ENCODE results near the gene POM121C.
"Not testable (repeated sequence)": the region's sequence is repeated elsewhere in the genome, so short reads cannot be mapped to it uniquely, and the experiment has no call there.

Gene POM121C

GRCh38 chr7:75423481-75423880, 62.6 kb downstream of the POM121C start:
- DNase-seq (ENCODE audit: low spot score): not testable (repeated sequence)

GRCh38 chr7:75421798-75422710, 64.0 kb downstream of the POM121C start:
- not testable (repeated sequence) for DNase-seq (ENCODE audit: low spot score)

- DNase-seq (ENCODE audit: low spot score): not testable (repeated sequence)
These were observed 65.9 kb downstream of the POM121C start for GRCh38 chr7:75420152-75420551.

GRCh38 chr7:75419693-75420092, 66.4 kb downstream of the POM121C start:
- DNase-seq (ENCODE audit: low spot score): not testable (repeated sequence)

- DNase-seq (ENCODE audit: low spot score): not testable (repeated sequence)
These were observed 66.9 kb downstream of the POM121C start for GRCh38 chr7:75419210-75419609.

GRCh38 chr7:75418292-75418858, 67.7 kb downstream of the POM121C start:
- not testable (repeated sequence) for DNase-seq (ENCODE audit: low spot score)

- not testable (repeated sequence) for DNase-seq (ENCODE audit: low spot score)
These were observed 69.3 kb downstream of the POM121C start for GRCh38 chr7:75416787-75417186.

GRCh38 chr7:75415829-75416373, 70.2 kb downstream of the POM121C start:
- DNase-seq (ENCODE audit: low spot score): not testable (repeated sequence)

- not testable (repeated sequence) for DNase-seq (ENCODE audit: low spot score)
These were observed 70.7 kb downstream of the POM121C start for GRCh38 chr7:75415428-75415817.

GRCh38 chr7:75414708-75415427, 71.2 kb downstream of the POM121C start:
- DNase-seq (ENCODE audit: low spot score): not testable (repeated sequence)

GRCh38 chr7:75414204-75414603, 71.9 kb downstream of the POM121C start:
- not testable (repeated sequence) for DNase-seq (ENCODE audit: low spot score)

GRCh38 chr7:75410823-75411173, 75.3 kb downstream of the POM121C start:
- DNase-seq (ENCODE audit: low spot score): not testable (repeated sequence)

- DNase-seq (ENCODE audit: low spot score): not testable (repeated sequence)
These were observed 75.9 kb downstream of the POM121C start for GRCh38 chr7:75409880-75410822.

- not testable (repeated sequence) for DNase-seq (ENCODE audit: low spot score)
These were observed 81.4 kb downstream of the POM121C start for GRCh38 chr7:75404663-75405062.

GRCh38 chr7:75403455-75404443, 82.3 kb downstream of the POM121C start:
- DNase-seq (ENCODE audit: low spot score): not testable (repeated sequence)

GRCh38 chr7:75400575-75400974, 85.5 kb downstream of the POM121C start:
- not testable (repeated sequence) for DNase-seq (ENCODE audit: low spot score)

GRCh38 chr7:75398771-75399700, 87.1 kb downstream of the POM121C start:
- DNase-seq (ENCODE audit: low spot score): not testable (repeated sequence)

- DNase-seq (ENCODE audit: low spot score): not testable (repeated sequence)
These were observed 88.2 kb downstream of the POM121C start for GRCh38 chr7:75397865-75398264.

- DNase-seq (ENCODE audit: low spot score): not testable (repeated sequence)
These were observed 90.8 kb downstream of the POM121C start, which contains the start of gene TRIM73 for GRCh38 chr7:75395329-75395728. TRIM73 (plus strand) TSS chr7:75395629; CDS start chr7:75398934, 3,305 bp downstream.

All from COLO829 (cell line).